SU-DHL-6 (cell line): ENCODE measurements around the gene HIPK2.

ENCODE experiments used
- CTCF ChIP-seq: fragments of 200-600 bp; sonication (generic); IDR thresholded peaks from one replicate; pipeline ENCODE4 v1.5.1; 2017; ENCODE audit warnings: antibody characterized with exemption, mild to moderate bottlenecking, low read length, moderate library complexity; ENCODE audit not compliant: insufficient read depth, poor library complexity, severe bottlenecking
- EZH2phosphoT487 ChIP-seq: fragments of 200-600 bp; sonication (generic), shearing (Covaris generic); conservative IDR thresholded peaks from 2 replicates; pipeline ENCODE4 v1.6.1; 2018; ENCODE audit warnings: mild to moderate bottlenecking, antibody characterized with exemption, low read length, moderate library complexity, mixed read lengths

GRCh38 chr7:139572704-139573385 is 205.0 kb downstream of the HIPK2 start:
- TF ChIP-seq CTCF (no peak), EZH2phosphoT487 (no peak)
